H9 (cell line): ENCODE measurements around the gene DCDC2. TPM values are rescaled to one million over a fixed set of nuclear protein-coding genes. Genes with fewer than 3 reads are reported as not detected.

Experiments
- DNase-seq: peaks from one replicate; pipeline ENCODE4 v3.0.0-alpha.2; 2017
- H2AFZ ChIP-seq: one replicate; pipeline ENCODE4 v1.6.1; 2013; ENCODE audit warnings: mild to moderate bottlenecking, low read length, control low read depth, moderate library complexity
- H2AK5ac ChIP-seq: 2 replicates; pipeline ENCODE4 v1.6.1; 2013; ENCODE audit warnings: low read length, control low read depth, mixed read lengths; ENCODE audit not compliant: insufficient read length
- H2BK120ac ChIP-seq: one replicate; pipeline ENCODE4 v1.6.1; 2013; ENCODE audit warnings: low read depth, mild to moderate bottlenecking, low read length, control low read depth, inconsistent platforms; ENCODE audit not compliant: poor library complexity, severe bottlenecking
- H2BK12ac ChIP-seq: 2 replicates; pipeline ENCODE4 v1.6.1; 2013; ENCODE audit warnings: low read length, control low read depth, mixed read lengths, low read depth; ENCODE audit not compliant: insufficient read length
- H2BK15ac ChIP-seq: 2 replicates; pipeline ENCODE4 v1.6.1; 2013; ENCODE audit warnings: low read depth, low read length, control low read depth
- H2BK20ac ChIP-seq: one replicate; pipeline ENCODE4 v1.6.1; 2013; ENCODE audit warnings: low read depth, mild to moderate bottlenecking, low read length, control low read depth, inconsistent platforms; ENCODE audit not compliant: poor library complexity, severe bottlenecking
- H2BK5ac ChIP-seq: 2 replicates; pipeline ENCODE4 v1.6.1; 2013; ENCODE audit warnings: low read length, control low read depth, mixed read lengths; ENCODE audit not compliant: insufficient read length
- H3K14ac ChIP-seq: 2 replicates; pipeline ENCODE4 v1.6.1; 2013; ENCODE audit warnings: low read length, control low read depth; ENCODE audit not compliant: insufficient read depth
- H3K18ac ChIP-seq: 2 replicates; pipeline ENCODE4 v1.6.1; 2013; ENCODE audit warnings: low read depth, mild to moderate bottlenecking, mixed read lengths, low read length, control low read depth; ENCODE audit not compliant: insufficient read length
- H3K23ac ChIP-seq: 2 replicates; pipeline ENCODE4 v1.6.1; 2013; ENCODE audit warnings: low read length, control low read depth, mixed read lengths, low read depth; ENCODE audit not compliant: insufficient read length
- H3K23me2 ChIP-seq: 2 replicates; pipeline ENCODE4 v1.6.1; 2013; ENCODE audit warnings: low read depth, mild to moderate bottlenecking, mixed read lengths, low read length, control low read depth; ENCODE audit not compliant: insufficient read length, poor library complexity, severe bottlenecking
- H3K27ac ChIP-seq: 2 replicates; pipeline ENCODE4 v1.5.1; 2013; ENCODE audit warnings: low read length, control low read depth, mixed read lengths, low read depth; ENCODE audit not compliant: insufficient read length
- H3K27me3 ChIP-seq: 2 replicates; pipeline ENCODE4 v1.6.1; 2013; ENCODE audit warnings: low read length, control low read depth, inconsistent platforms; ENCODE audit not compliant: insufficient read depth
- H3K4ac ChIP-seq: 2 replicates; pipeline ENCODE4 v1.6.1; 2013; ENCODE audit warnings: low read depth, mild to moderate bottlenecking, control low read depth, inconsistent platforms, low read length, moderate library complexity
- H3K4me1 ChIP-seq: 2 replicates; pipeline ENCODE4 v1.6.1; 2013; ENCODE audit warnings: low read length, control low read depth, inconsistent platforms; ENCODE audit not compliant: insufficient read depth
- H3K4me2 ChIP-seq: 2 replicates; pipeline ENCODE4 v1.6.1; 2013; ENCODE audit warnings: low read length, control low read depth, mixed read lengths; ENCODE audit not compliant: insufficient read length, insufficient read depth
- H3K56ac ChIP-seq: 2 replicates; pipeline ENCODE4 v1.6.1; 2013; ENCODE audit warnings: low read depth, mild to moderate bottlenecking, mixed read lengths, low read length, control low read depth; ENCODE audit not compliant: insufficient read length
- H3K79me1 ChIP-seq: 2 replicates; pipeline ENCODE4 v1.6.1; 2013; ENCODE audit warnings: low read depth, mild to moderate bottlenecking, moderate library complexity, low read length, control low read depth, inconsistent platforms; ENCODE audit not compliant: insufficient read depth, poor library complexity, severe bottlenecking
- H3K79me2 ChIP-seq: 2 replicates; pipeline ENCODE4 v1.6.1; 2013; ENCODE audit warnings: low read length, control low read depth, inconsistent platforms; ENCODE audit not compliant: insufficient read depth
- H3K9ac ChIP-seq: 2 replicates; pipeline ENCODE4 v1.6.1; 2013; ENCODE audit warnings: low read length, control low read depth, mixed read lengths; ENCODE audit not compliant: insufficient read length; ENCODE audit errors: extremely low read depth
- H3K9me3 ChIP-seq: one replicate; pipeline ENCODE4 v1.6.1; 2013; ENCODE audit warnings: low read depth, low read length, inconsistent platforms; ENCODE audit not compliant: control insufficient read depth
- H3T11ph ChIP-seq: one replicate; pipeline ENCODE4 v1.6.1; 2013; ENCODE audit warnings: mild to moderate bottlenecking, low read length, control low read depth, inconsistent platforms
- H4K20me1 ChIP-seq: one replicate; pipeline ENCODE4 v1.6.1; 2013; ENCODE audit not compliant: control insufficient read depth, insufficient read length, insufficient read depth
- H4K5ac ChIP-seq: 2 replicates; pipeline ENCODE4 v1.6.1; 2013; ENCODE audit warnings: low read depth, mild to moderate bottlenecking, mixed read lengths, low read length, control low read depth; ENCODE audit not compliant: insufficient read length
- H4K8ac ChIP-seq: replicated peaks from 2 replicates; pipeline ENCODE4 v1.6.1; 2013; ENCODE audit warnings: low read length, control low read depth, mixed read lengths, low read depth; ENCODE audit not compliant: insufficient read length
- H4K91ac ChIP-seq: 2 replicates; pipeline ENCODE4 v1.6.1; 2013; ENCODE audit warnings: low read depth, mild to moderate bottlenecking, moderate library complexity, mixed read lengths, low read length, control low read depth; ENCODE audit not compliant: insufficient read length
- H3K27ac Mint-ChIP-seq, 3 experiments: 2 replicates in 2 of 3; 3 replicates in 1 of 3; pipeline ENCODE4 v1.8.0; 2020 to 2021; ENCODE audit warnings: mixed read lengths in 3 of 3, mild to moderate bottlenecking in 1 of 3, moderate library complexity in 1 of 3
- H3K27me3 Mint-ChIP-seq: 2 replicates; pipeline ENCODE4 v1.8.0; 2021; ENCODE audit warnings: low read depth, mild to moderate bottlenecking, moderate library complexity, mixed read lengths
- H3K36me3 Mint-ChIP-seq, 3 experiments: 2 replicates in 2 of 3; 3 replicates in 1 of 3; pipeline ENCODE4 v1.8.0; 2020 to 2021; ENCODE audit warnings: low read depth in 3 of 3, mixed read lengths in 3 of 3; ENCODE audit not compliant: insufficient read depth in 1 of 3
- H3K4me1 Mint-ChIP-seq, 2 experiments: 2 replicates each; pipeline ENCODE4 v1.8.0; 2020; ENCODE audit warnings: mixed read lengths in 2 of 2
- H3K4me3 Mint-ChIP-seq, 2 experiments: 2 replicates in 1 of 2; 3 replicates in 1 of 2; pipeline ENCODE4 v1.8.0; 2020 to 2021; ENCODE audit warnings: mild to moderate bottlenecking in 2 of 2, mixed read lengths in 2 of 2, moderate library complexity in 1 of 2
- H3K9me3 Mint-ChIP-seq, 2 experiments: 2 replicates in 1 of 2; 3 replicates in 1 of 2; pipeline ENCODE4 v1.8.0; 2020; ENCODE audit warnings: mild to moderate bottlenecking in 2 of 2, mixed read lengths in 2 of 2, moderate library complexity in 1 of 2
- CTCF ChIP-seq: fragments of 200-600 bp; sonication (generic); conservative IDR thresholded peaks from 3 replicates; pipeline ENCODE4 v1.8.0; 2021; ENCODE audit warnings: antibody characterized with exemption, mild to moderate bottlenecking
- WGBS: extraction: QIAGEN DNeasy Blood & Tissue Kit; methylation state at CpG from one replicate; pipeline ENCODE4 v1.1.7; 2013; ENCODE audit warnings: missing lambda C conversion rate, low lambda C conversion rate, mixed read lengths; ENCODE audit not compliant: insufficient read length; ENCODE audit errors: extremely low coverage; 5-methylcytosine and 5-hydroxymethylcytosine counted together
- total RNA-seq: library from RNA; stranded (reverse); gene quantifications from 2 replicates; pipeline ENCODE4 v1.2.1, GENCODE V29; 2021

The DCDC2 gene
- total RNA-seq, 1 experiment from 2014 or later = 0.59 TPM

GRCh38 chr6:24378473-24379097 lies 20.7 kb upstream of the DCDC2 start:
- Histone ChIP-seq H2AK5ac (no peak overlapping the region), H3K23me2 (no peaks in the 10 kb centered on the region), H3K4me1 (no peaks in the 10 kb centered on the region; the same call in 1 of the 2 replicates), H3K4me2 (no peak overlapping the region), H2BK20ac (no peak overlapping the region), H4K91ac (no peak overlapping the region), H3T11ph (no peak overlapping the region), H2BK120ac (no peak overlapping the region), H3K9me3 (no peaks in the 10 kb centered on the region), H3K14ac (no peak overlapping the region), H3K18ac (no peak overlapping the region), H3K23ac (no peak overlapping the region), H3K27me3 (no peaks in the 10 kb centered on the region), H4K20me1 (no peaks in the 10 kb centered on the region), H3K79me2 (no peaks in the 10 kb centered on the region), H2AFZ (no peak overlapping the region), H3K56ac (no peak overlapping the region), H2BK15ac (no peak overlapping the region), H4K8ac (no peak overlapping the region), H3K4ac (no peak overlapping the region), H4K5ac (no peak overlapping the region), H3K27ac (no peak overlapping the region), H2BK12ac (no peak overlapping the region), H3K79me1 (no peaks in the 10 kb centered on the region), H3K9ac (no peak overlapping the region), H2BK5ac (no peak overlapping the region)
- H3K27ac Mint-ChIP-seq = no peak overlapping the region
- no peaks in the 10 kb centered on the region for H3K27me3 Mint-ChIP-seq
- WGBS = no CpG with 5 or more reads among the region's 1 CpG
- no peaks in the 10 kb centered on the region; a peak in 1 of 5 replicates for H3K9me3 Mint-ChIP-seq
- H3K36me3 Mint-ChIP-seq = no peaks in the 10 kb centered on the region
- no peak for DNase-seq
- peaks cover 18 to 20% of the 10 kb centered on the region in 2 experiments for H3K4me1 Mint-ChIP-seq
- TF ChIP-seq CTCF = no peak
- no peak overlapping the region for H3K4me3 Mint-ChIP-seq
